Stimulated activated CD8-positive, alpha-beta memory T cell treated with anti-CD3 and anti-CD28 coated beads, Interleukin-12 subunit alpha, Interleukin-12 subunit beta, amount 100 ng/mL, for 24 hours (primary cell): ENCODE measurements around the gene GRK5.

Experiments used
- DNase-seq: peaks from one replicate; pipeline ENCODE4 v3.0.0-alpha.2; 2020; ENCODE audit errors: extremely low read depth

The GRK5 gene

GRCh38 chr10:119198438-119198837, 8.9 kb upstream of the GRK5 start:
- DNase-seq = no peak

DNA sequence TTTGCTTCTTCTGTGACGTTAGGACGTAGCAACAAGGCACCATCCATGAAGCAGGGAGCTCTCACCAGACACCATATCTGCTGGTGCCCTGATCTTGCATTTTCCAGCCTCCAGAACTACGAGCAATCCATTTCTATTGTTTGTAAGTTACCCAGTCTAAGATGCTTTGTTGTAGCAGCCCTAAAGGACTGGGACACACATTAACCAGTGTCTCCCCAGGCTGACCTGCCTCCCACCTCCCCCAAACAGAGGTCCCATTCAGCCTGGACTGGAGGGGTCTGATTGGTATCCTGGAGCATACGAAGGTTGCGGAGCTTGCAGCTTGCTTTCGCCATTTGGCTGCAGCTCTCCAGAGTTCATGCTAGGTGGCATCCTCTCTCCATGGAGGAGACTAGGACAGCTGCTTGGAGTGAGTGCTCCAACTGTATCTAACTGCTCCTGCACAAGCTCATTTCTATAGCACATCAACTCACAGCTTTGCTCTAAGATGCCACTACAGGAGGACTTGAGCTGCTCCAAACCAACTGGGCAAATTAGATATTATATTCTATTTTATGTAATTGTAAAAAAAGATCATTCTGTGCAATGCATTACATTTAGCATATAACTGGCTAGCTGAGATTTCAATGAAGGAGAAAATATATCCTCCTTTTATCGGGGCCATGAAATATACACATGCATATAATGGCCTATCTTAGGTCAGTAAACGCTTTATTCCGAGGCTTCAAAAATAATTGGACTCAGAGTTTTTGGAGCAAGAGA, 8.0 kb upstream of the GRK5 start:
- DNase-seq = no peak

DNA sequence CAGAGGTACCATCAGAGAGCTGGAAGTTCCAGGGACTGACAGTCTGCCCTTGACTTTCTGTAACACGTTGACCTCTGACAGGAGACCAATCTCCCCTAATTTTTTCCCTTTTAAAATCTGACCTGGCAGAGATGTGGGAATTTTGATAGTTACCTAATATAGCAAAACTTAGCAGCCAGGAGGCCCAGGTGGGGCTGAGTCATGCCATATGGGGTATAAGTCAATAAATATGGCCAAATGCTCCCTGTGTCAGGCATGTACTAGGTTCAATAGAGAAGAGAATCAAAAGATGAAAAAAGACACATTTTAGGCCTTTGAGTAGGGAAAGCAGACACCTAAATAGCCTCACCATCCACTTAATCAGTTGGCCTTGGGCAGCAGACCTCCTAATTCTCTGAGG, 6.1 kb upstream of the GRK5 start:
- DNase-seq = no peak

GRCh38 chr10:119203006-119203405, 4.4 kb upstream of the GRK5 start:
- no peak for DNase-seq

DNA sequence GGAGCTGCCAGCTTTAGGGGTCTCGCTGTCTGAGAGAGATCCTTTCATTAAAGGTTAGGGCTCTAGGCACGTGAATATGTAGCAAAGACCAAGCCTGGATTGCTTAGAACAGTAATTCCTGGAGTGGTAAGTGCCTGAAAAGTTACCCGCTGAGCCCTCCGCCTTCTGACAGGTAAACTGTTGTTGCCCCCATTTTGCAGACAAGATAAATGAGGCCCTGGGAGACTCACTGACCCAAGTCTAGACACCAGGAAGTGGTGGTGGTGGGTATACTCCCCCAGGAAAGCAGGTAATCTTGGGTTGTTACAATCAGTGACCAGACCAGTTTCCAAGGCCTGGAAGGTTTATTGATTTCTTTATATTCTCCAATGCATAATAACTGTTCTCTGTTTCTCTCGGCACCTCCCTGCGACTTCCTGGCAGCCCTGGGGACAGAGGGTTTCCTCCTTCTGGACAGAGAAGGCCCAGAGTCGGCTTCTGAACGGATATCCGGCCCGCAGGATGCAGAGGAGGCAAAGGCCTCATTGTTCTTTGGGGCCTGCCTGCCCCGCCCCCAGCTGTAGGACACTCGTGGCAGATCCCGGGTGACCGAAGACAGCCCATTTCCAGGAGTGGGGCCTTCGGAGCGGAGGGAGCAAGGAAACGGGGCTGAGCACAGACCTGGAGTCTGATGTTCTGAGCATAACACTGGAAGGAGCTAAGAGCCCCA, 1.3 kb upstream of the GRK5 start:
- DNase-seq = no peak

GRCh38 chr10:119206603-119207365, 587 bp upstream of the GRK5 start:
- no peak for DNase-seq

DNA sequence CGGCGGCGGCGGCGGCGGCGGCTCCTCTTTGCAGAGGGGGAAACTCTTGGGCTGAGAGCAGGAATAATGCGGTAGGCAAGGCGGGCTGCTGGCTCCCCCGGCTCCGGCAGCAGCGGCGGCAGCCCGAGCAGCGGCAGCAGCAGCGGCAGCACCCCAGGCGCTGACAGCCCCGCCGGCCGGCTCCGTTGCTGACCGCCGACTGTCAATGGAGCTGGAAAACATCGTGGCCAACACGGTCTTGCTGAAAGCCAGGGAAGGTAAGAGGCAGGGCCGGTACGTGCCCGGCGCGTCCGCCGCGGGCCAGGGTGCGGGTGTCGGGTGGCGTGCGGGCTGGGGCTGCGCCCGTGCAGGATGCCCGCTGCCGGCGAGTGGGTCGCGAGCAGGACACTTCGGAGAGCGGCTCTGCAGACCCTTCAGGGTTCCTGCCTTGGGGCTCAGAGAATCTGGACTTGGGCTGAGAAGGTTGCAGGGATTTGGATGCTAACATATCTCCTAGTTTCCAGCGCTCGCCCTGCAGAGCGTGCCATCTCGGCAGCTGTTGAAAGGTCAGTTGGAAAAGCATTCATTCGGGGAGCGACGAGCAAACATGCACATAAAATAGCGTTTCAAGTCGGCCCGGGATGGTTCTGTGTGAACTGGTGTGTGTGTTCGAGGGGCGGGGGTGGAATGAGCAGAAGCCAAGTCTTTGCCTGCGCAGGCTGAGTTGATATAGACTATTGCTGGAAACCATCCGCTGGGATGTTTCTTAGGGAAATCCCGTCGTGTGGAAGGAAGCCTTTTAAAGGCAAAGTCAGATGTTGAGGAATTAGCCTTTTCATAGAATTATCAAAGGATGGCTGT, 562 bp downstream of the GRK5 start:
- no peak for DNase-seq

- DNase-seq = no peak
Measured at GRCh38 chr10:119208553-119208940, 1.2 kb downstream of the GRK5 start.

DNA sequence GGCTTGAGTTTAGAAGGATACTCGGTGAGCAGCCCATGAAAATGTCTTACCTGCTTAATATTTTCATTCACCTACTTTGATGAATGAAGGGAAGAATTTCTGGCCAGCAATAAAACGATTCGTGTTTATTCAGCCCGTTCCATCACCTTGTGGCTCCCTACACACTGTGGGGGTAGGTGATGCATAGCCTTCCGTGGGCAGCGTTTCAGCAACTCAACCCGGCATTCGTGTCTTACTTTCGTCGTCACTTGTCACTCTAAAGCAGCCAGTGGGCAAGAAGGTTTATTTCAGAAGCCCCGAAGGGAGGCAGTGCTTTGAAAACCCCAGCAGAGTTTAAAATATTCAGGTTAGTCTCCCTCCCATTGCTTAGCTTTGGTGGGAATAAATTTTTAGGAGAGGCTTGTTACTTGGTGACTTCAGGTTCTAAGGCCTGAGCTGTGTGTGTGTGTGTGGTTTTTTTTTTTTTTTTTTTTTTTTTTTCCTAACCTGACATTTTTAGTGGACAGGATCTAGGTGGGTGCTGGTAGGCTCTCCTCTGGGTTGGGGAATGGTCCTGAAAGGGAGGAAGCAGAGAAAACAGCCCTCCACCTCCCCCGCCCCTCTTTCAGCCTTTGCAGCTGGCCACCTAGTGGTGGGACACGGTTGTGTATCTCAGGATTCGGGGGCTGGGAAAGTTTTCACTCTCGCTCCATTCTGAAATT, 1.8 kb downstream of the GRK5 start:
- no peak for DNase-seq

DNA sequence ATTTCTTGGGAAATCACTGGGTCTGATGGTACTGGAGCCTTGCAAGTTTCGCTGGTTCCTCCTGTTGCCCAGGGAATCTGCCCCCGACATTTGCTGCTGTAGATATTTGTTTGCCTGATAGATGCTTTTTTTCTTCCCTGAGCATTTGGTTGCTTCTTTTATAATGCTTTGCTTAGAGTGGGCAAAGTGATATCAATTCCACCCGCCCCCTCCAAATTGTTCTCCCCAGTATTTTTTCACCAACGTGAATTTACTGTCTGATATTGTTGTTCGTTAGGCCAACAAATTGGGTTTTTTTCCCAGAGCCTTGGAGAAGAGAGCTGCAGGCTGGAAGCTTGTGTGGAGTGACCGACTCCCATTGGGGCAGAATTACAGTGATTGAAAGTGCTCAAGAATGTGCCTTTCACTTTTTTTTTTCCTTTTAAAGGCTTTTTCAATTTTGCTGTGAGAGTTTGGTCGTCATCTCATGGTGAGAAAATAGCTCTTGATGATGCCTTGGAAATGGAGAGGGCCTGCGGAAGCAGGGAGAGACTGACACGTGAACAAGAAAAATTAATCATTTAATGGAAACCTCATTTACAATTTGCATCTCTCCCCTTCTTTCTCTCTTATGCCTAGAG, 2.5 kb downstream of the GRK5 start:
- no peak for DNase-seq

- DNase-seq = no peak
Measured at GRCh38 chr10:119210633-119211032, 3.3 kb downstream of the GRK5 start.

- no peak for DNase-seq
Measured at GRCh38 chr10:119211176-119211575, 3.8 kb downstream of the GRK5 start.

DNA sequence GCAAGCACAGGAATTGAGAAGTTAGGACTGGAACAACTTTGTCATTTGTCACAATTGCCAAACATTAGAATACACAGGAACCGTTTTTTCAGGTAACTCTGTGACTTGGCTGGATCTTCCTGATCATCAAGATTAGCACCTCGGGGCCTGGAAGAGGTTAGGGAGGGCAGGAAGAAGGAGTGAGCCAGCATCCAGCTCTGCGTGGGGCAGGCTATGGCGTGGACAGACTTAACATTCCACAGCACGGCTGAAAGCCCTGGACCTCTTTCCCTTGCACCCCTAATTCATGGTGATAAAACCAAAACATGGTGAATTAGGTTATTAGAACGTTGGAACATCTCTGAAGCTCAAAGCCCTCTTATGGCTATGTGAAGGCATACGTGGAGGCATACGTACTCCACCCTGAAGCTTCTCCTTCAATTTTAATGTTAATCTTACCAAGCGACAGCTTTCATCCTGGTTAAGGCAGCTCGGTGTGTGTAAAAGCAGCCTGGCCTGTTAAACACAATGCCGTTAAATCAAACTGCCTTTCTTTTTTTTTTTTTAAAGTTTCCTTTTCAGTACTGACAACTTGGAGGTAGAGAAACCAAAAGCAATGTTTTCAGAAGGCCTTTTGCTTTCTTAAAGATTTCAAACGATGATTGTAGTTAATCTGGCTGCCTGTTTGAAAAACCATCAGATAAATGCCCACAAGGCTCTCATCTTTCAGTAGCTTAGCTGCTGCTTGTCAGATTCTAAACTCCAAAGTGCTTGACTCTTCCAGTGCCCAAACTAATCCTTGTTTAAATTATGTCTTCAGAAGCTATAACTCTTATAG, 4.5 kb downstream of the GRK5 start:
- no peak for DNase-seq

GRCh38 chr10:119215371-119215770, 8.0 kb downstream of the GRK5 start:
- DNase-seq = no peak

GRCh38 chr10:119216127-119216526, 8.8 kb downstream of the GRK5 start:
- no peak for DNase-seq

- no peak for DNase-seq
Measured at GRCh38 chr10:119217401-119217800, 10.0 kb downstream of the GRK5 start.

DNA sequence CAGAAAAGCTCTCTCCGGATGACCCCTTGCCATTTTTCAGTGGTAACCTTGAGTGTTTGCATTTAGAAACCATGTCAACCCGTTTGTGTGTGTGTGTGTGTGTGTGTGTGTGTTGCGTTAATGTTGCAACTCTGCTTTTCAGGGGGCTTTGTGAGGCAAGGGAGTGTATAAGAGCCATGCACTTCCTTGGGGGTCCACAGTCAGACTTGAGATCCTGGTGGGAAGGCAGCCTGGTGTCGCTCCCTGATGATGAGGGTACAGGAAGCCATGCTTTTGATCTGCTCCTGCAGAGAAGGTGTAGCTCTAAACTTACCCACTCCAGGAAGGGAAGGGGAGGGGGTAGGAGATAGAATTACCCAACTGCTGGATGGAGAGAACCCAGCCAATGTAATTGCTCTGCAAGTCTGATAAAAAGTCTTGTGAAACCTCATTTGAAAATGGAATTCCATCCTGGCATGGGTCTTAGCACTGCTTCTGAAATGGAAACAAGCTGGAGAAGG, 10.7 kb downstream of the GRK5 start:
- no peak for DNase-seq

DNA sequence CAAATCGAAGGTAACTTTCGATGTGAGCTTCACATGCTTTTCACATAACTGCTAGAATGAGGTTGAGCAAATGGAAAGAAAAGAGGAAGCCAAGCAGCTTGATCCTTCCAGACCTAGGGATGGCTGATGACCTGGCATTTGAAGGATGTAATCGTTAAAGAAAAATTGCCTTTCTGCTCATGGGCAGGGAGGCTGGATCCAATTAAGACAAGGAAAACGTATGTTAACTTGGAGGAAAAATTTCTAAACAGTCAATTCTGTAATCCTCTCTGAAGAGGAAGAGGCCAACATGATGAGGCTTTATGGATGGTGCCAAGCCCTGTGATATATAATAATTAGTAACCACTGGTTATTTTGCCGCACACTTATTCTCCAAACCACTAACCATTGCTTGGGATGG, 12.5 kb downstream of the GRK5 start:
- DNase-seq = no peak

- no peak for DNase-seq
Measured at GRCh38 chr10:119221201-119221600, 13.8 kb downstream of the GRK5 start.

DNA sequence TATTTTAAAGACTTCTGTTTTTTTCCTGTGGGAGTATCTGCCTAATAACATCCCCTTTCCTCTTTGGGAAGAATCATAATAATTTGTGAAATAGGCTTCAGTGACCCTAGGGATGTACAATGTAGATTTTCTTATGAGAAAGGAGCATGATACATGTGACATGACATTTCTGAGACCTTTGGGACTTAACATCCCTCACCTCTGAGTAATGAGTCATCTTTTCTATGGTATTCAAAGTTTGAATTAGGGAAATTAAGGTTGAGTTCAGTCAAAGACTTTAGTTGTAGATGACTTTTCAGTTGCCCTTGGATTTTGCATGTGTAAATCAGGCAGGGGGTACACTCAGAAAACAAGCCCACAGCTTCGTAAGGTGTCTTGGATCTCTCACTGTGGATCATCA, 14.3 kb downstream of the GRK5 start:
- DNase-seq = no peak
